HEK293 (cell line): Measurements from ENCODE around the gene FAM110D.

Experiments used
- BCL6B ChIP-seq: fragments of 450-650 bp; formaldehyde crosslinking; IDR thresholded peaks from 2 replicates; pipeline ENCODE4 v1.5.1; 2017; ENCODE audit warnings: missing biosample characterization, missing genetic modification characterization
- HOXD13 ChIP-seq: sonication (generic); formaldehyde crosslinking; IDR thresholded peaks from 2 replicates; pipeline ENCODE4 v1.8.0; 2022; ENCODE audit warnings: missing genetic modification reagents, borderline replicate concordance
- KLF1 ChIP-seq: fragments of 450-650 bp; formaldehyde crosslinking; IDR thresholded peaks from 2 replicates; pipeline ENCODE4 v1.5.1; 2016; ENCODE audit warnings: missing biosample characterization, missing genetic modification characterization
- KLF10 ChIP-seq: fragments of 450-650 bp; IDR thresholded peaks from 2 replicates; pipeline ENCODE4 v1.5.1; 2018; ENCODE audit warnings: missing biosample characterization, mild to moderate bottlenecking, missing genetic modification characterization
- KLF8 ChIP-seq: fragments of 450-650 bp; formaldehyde crosslinking; IDR thresholded peaks from 2 replicates; pipeline ENCODE4 v1.5.1; 2016; ENCODE audit warnings: missing biosample characterization, missing genetic modification characterization
- KLF9 ChIP-seq: fragments of 450-650 bp; formaldehyde crosslinking; IDR thresholded peaks from 2 replicates; pipeline ENCODE4 v1.5.1; 2016; ENCODE audit warnings: missing biosample characterization, missing genetic modification characterization, low read depth
- OSR2 ChIP-seq: fragments of 450-650 bp; formaldehyde crosslinking; IDR thresholded peaks from 2 replicates; pipeline ENCODE4 v1.5.1; 2016; ENCODE audit warnings: missing biosample characterization, missing genetic modification characterization
- PATZ1 ChIP-seq: fragments of 450-650 bp; formaldehyde crosslinking; IDR thresholded peaks from 2 replicates; pipeline ENCODE4 v1.5.1; 2016; ENCODE audit warnings: missing biosample characterization, missing genetic modification characterization
- PRDM6 ChIP-seq: fragments of 450-650 bp; formaldehyde crosslinking; IDR thresholded peaks from 2 replicates; pipeline ENCODE4 v1.5.1; 2017; ENCODE audit warnings: missing biosample characterization, missing genetic modification characterization
- REST ChIP-seq: fragments of 450-650 bp; formaldehyde crosslinking; IDR thresholded peaks from 2 replicates; pipeline ENCODE4 v1.5.1; 2016; ENCODE audit warnings: missing biosample characterization, missing genetic modification characterization
- SETDB1 ChIP-seq: IDR thresholded peaks from one replicate; pipeline ENCODE4 v1.6.1; 2017; ENCODE audit warnings: mild to moderate bottlenecking, low read length, moderate library complexity, mixed read lengths; ENCODE audit not compliant: insufficient read length
- YY1 ChIP-seq: fragments of 450-650 bp; formaldehyde crosslinking; IDR thresholded peaks from 2 replicates; pipeline ENCODE4 v1.5.1; 2018; ENCODE audit warnings: missing biosample characterization, missing genetic modification characterization
- ZBTB20 ChIP-seq: fragments of 450-650 bp; formaldehyde crosslinking; IDR thresholded peaks from 2 replicates; pipeline ENCODE4 v1.5.1; 2016; ENCODE audit warnings: missing biosample characterization, missing genetic modification characterization
- ZNF112 ChIP-seq: fragments of 450-650 bp; formaldehyde crosslinking; IDR thresholded peaks from 2 replicates; pipeline ENCODE4 v1.5.0; 2017; ENCODE audit warnings: missing biosample characterization, missing genetic modification characterization
- ZNF184 ChIP-seq: fragments of 450-650 bp; IDR thresholded peaks from 2 replicates; pipeline ENCODE4 v1.5.1; 2018; ENCODE audit warnings: missing biosample characterization, mild to moderate bottlenecking, missing genetic modification characterization
- ZNF2 ChIP-seq: fragments of 450-650 bp; formaldehyde crosslinking; IDR thresholded peaks from 2 replicates; pipeline ENCODE4 v1.5.1; 2016; ENCODE audit warnings: missing biosample characterization, missing genetic modification characterization
- ZNF366 ChIP-seq: fragments of 450-650 bp; formaldehyde crosslinking; conservative IDR thresholded peaks from 2 replicates; pipeline ENCODE4 v1.5.1; 2016; ENCODE audit warnings: missing biosample characterization, missing genetic modification characterization
- ZNF398 ChIP-seq: fragments of 450-650 bp; formaldehyde crosslinking; IDR thresholded peaks from 2 replicates; pipeline ENCODE4 v1.5.1; 2017; ENCODE audit warnings: missing biosample characterization, missing genetic modification characterization
- ZNF513 ChIP-seq: fragments of 450-650 bp; IDR thresholded peaks from 2 replicates; pipeline ENCODE4 v1.5.1; 2018; ENCODE audit warnings: missing biosample characterization, missing genetic modification characterization
- ZNF521 ChIP-seq: fragments of 450-650 bp; formaldehyde crosslinking; IDR thresholded peaks from 2 replicates; pipeline ENCODE4 v1.5.1; 2017; ENCODE audit warnings: missing biosample characterization, mild to moderate bottlenecking, missing genetic modification characterization
- ZNF580 ChIP-seq: fragments of 450-650 bp; formaldehyde crosslinking; IDR thresholded peaks from 2 replicates; pipeline ENCODE4 v1.5.1; 2016; ENCODE audit warnings: missing biosample characterization, missing genetic modification characterization
- ZNF600 ChIP-seq: fragments of 450-650 bp; formaldehyde crosslinking; IDR thresholded peaks from 2 replicates; pipeline ENCODE4 v1.5.1; 2016; ENCODE audit warnings: missing biosample characterization, missing genetic modification characterization
- ZNF629 ChIP-seq: fragments of 450-650 bp; formaldehyde crosslinking; IDR thresholded peaks from 2 replicates; pipeline ENCODE4 v1.5.1; 2017; ENCODE audit warnings: missing biosample characterization, missing genetic modification characterization
- ZNF654 ChIP-seq: fragments of 450-650 bp; formaldehyde crosslinking; IDR thresholded peaks from 2 replicates; pipeline ENCODE4 v1.5.1; 2016; ENCODE audit warnings: low read depth, missing biosample characterization, missing genetic modification characterization
- ZNF658 ChIP-seq: fragments of 450-650 bp; formaldehyde crosslinking; IDR thresholded peaks from 2 replicates; pipeline ENCODE4; 2016; ENCODE audit warnings: missing biosample characterization, missing genetic modification characterization
- ZNF677 ChIP-seq: fragments of 450-650 bp; IDR thresholded peaks from 2 replicates; pipeline ENCODE4 v1.5.0; 2018; ENCODE audit warnings: missing biosample characterization, mild to moderate bottlenecking, missing genetic modification characterization, moderate library complexity
- ZSCAN30 ChIP-seq: fragments of 450-650 bp; IDR thresholded peaks from 2 replicates; pipeline ENCODE4 v1.5.1; 2018; ENCODE audit warnings: missing biosample characterization, mild to moderate bottlenecking, missing genetic modification characterization, moderate library complexity
- ZXDB ChIP-seq: fragments of 450-650 bp; formaldehyde crosslinking; IDR thresholded peaks from 2 replicates; pipeline ENCODE4 v1.5.1; 2016; ENCODE audit warnings: missing biosample characterization, missing genetic modification characterization

The FAM110D gene

GRCh38 chr1:26126321-26127084 lies 32.4 kb upstream of the FAM110D start (continued):
- TF ChIP-seq BCL6B = no peak
- peak; percentile 72 for TF ChIP-seq ZXDB (tag by site-specific recombination)
- no peak for TF ChIP-seq ZNF112 (tag by site-specific recombination)
- no peak for TF ChIP-seq REST (tag by site-specific recombination)
- TF ChIP-seq ZNF600 (tag by site-specific recombination) = no peak
- peak; percentile 66; the same call in 1 of the 2 replicates for TF ChIP-seq ZNF629 (tag by site-specific recombination)
- no peak for TF ChIP-seq ZNF658 (tag by site-specific recombination)
- no peak for TF ChIP-seq HOXD13 (CRISPR knock-in tag)
- 0 out of 2 replicates have a peak, but pooled peaks have one; percentile 29 for TF ChIP-seq KLF8 (tag by site-specific recombination)
- peak; percentile 63 for TF ChIP-seq SETDB1
- TF ChIP-seq PRDM6 = peak; percentile 97
- 0 out of 2 replicates have a peak, but pooled peaks have one; percentile 49 for TF ChIP-seq ZNF2 (tag by site-specific recombination)
- no peak for TF ChIP-seq PATZ1 (tag by site-specific recombination)
- peak; percentile 79 for TF ChIP-seq OSR2
- TF ChIP-seq KLF9 = peak; percentile 43
- no peak for TF ChIP-seq ZBTB20
- 0 out of 2 replicates have a peak, but pooled peaks have one; percentile 27 for TF ChIP-seq ZNF580 (tag by site-specific recombination)
- no peak for TF ChIP-seq YY1
- 0 out of 2 replicates have a peak, but pooled peaks have one; percentile 26 for TF ChIP-seq ZNF366 (tag by site-specific recombination)
- no peak for TF ChIP-seq ZNF521
- TF ChIP-seq ZNF654 (tag by site-specific recombination) = no peak
- TF ChIP-seq ZNF398 (tag by site-specific recombination) = no peak
- no peak for TF ChIP-seq ZNF184 (tag by site-specific recombination)
- peak; percentile 84 for TF ChIP-seq KLF10 (tag by site-specific recombination)
- TF ChIP-seq ZNF677 = no peak
- 0 out of 2 replicates have a peak, but pooled peaks have one; percentile 54 for TF ChIP-seq ZSCAN30
- TF ChIP-seq KLF1 (tag by site-specific recombination) = peak; percentile 71
- TF ChIP-seq ZNF513 (tag by site-specific recombination) = peak; percentile 27; the same call in 1 of the 2 replicates
